HG02943 (cell line): ENCODE measurements around the gene FBXL16.
A peak's percentile ranks its signal among the peaks of the same experiment; 100 is the strongest.
"Not testable (repeated sequence)": the region's sequence is repeated elsewhere in the genome, so short reads cannot be mapped to it uniquely, and the experiment has no call there.

Source experiments
- ATAC-seq: cut with Tn5 transposase; IDR thresholded peaks from one replicate; pipeline ENCODE4 v1.9.1; 2021; ENCODE audit warnings: mild to moderate bottlenecking, low read depth, moderate library complexity; ENCODE audit not compliant: unreplicated experiment

The FBXL16 gene

DNA sequence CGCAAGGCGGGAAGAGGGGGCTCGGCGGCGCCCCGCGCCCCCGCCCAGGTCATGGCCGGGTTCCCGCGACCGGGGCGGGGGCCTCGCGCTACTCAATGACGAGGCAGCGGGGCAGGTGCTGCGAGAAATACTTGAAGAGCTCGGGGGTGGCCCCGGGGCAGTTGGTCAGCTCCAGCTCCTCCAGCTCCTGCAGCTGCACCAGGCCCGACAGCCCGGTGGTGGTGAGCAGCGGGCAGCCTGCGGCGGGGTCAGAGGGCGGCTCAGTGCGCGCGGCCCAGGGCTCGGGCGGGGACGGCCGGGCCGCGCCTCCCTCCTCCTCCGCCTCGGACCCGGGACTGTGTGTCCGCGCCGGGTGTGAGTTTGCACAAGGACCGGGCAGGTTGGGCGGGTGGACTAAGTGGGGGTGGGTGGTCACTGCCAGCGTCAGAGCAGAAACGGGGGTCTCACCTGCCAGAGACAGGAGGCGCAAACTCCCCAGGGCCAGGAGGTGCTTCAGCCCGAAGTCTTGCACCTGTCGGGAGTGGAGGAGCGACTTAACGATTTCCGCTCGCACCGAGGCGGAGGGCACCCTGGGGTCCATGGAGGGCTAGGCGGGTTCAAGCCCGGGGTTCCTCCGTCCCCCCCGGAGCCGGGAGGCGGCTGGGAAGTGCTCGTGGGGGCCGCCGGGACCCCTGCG, 11.3 kb downstream of the FBXL16 start:
- ATAC-seq, result no peak

DNA sequence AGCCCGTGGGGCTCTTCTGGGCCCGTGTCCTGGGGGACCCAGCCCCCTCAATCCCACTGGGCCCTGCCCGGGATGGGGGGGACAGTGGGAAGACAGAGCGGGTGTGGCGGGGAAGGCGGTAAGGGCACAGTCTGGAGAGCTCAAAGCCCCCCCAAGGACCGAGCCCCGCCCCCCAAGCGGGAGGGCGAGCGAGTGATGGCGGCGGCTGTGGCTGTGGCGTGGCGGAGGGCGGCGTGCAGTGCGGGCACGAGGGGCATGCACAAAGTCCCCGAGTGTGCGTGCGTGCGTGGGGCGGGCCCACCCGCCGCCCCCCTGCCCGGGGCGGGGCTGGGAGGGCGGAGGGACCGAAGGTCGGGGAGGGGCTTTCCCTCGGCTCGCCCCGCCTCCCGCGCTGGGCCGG, 11.8 kb downstream of the FBXL16 start:
- ATAC-seq, result no peak

DNA sequence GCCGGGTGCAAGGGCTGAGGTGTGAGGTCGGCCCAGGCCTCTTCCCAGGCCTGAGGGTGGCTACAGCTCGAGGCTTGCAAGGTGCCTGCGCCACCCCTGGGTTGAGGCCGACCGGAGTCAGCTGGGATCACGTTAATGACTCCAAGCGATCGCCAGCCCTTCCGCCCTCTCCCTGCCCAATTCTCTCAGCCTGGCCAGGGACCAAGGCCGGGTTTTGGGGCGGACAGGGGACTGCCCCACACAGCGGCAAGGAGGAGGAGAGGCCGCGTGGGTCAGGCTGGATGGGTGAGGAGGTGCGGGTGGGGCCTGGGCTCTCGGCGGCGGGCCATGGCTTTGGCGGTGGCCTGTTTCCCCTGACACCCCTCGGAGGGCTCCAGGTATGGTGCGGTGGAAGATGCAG, 12.2 kb downstream of the FBXL16 start:
- ATAC-seq, result no peak

DNA sequence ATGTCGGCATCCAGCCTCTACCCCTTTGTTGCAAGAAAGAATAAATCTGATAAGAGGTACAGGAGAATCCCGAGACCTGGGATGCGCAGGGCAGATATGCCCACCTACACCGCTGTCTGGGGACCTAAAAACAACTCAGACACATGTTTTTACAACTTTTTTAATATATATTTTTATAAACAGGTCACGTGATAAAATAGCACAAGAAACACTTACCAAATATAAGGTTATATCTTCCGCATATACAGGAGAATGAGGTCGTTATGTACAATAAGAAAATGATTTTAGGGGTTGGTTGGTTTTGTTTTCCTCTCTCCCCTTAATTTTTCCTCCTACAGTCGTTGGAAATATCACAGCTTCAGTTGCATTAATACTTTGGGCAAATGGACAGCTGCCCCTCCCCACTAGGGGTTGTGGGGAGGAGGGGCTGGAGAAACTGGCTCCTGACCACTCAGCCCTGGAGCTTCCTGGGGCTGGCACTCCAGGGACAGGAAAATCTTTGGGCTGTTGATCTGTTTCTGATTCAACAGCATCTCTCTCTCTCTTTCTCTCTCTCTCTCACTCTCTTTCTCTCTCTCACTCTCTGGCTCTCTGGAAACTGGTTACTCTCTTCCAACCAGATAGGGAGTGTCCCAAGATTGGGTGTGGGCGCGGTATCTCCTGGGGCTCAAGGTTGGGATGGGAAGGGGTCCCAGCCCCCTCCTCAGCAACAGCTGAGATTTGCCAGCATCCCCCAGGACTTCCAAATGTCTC, 13.1 kb downstream of the FBXL16 start:
- no peak for ATAC-seq

DNA sequence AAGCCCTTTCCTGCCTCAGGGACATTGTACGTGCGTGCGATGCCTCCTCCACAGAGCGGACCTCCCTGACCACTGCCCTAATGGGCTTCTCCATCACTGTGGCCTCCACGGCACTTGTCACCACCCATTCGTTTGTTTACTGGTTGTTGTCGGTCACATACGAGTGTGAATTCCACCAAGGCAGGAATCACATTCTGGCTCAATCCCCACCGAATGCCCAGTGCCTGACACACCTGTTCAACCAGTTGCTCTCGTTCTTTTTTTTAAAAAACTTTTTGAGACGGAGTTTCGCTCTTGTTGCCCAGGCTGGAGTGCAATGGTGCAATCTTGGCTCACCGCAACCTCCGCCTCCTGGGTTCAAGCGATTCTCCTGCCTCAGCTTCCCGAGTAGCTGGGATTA, 14.4 kb downstream of the FBXL16 start:
- ATAC-seq, result not testable (repeated sequence)

DNA sequence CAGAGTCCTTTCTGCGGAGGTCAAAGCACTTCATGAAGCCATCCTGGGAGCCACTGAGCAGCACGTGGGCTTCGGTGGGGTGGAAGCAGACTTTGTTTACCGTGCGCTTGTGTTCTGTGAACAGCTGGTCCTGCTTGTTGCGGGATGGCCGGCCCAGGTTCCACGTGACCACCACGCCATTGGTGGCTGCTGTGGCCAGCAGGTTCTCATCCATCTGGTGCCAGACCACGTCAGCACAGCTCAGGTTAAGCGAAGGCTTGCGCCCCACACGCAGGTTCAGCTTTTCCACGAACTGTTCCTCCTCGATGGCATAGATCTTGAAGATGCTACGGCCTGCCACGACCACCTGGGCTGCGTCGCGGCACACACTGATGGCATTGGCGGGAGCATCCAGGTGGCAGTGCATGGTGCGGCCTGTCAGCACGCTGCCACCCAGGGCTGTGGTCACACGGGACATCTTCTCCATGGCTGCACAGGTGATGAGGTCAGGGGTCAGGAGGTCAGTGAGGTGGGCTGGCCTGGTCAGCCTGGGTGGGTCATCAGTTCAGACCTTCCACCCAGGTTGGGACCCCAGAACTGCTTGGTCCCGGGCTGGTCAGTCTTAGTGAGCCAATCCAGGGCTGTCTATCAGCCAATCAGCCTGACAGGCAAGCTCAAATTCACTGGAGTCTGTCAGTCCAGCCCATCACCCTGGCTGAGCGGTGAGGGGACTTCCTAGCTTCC, 16.3 kb downstream of the FBXL16 start:
- ATAC-seq, result no peak

DNA sequence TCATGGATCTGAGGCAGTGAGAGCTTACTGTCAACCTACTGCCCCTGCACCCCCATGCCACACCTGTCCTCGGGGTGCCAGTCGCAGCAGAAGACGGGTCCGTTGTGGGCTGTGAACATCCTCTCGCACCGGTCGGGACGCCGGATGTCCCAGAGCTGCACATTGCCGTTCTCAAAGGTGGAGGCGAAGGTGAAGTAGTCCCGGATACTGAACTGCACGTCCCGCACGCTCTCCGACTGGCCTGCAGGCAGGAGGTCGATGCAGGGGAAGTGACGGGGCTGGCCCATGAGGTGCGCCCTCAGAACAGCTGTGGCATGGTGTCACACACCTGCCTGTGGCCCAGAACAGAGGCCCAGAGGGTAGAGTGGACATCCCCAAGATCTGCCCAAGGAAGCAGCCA, 18.1 kb downstream of the FBXL16 start:
- no peak for ATAC-seq

DNA sequence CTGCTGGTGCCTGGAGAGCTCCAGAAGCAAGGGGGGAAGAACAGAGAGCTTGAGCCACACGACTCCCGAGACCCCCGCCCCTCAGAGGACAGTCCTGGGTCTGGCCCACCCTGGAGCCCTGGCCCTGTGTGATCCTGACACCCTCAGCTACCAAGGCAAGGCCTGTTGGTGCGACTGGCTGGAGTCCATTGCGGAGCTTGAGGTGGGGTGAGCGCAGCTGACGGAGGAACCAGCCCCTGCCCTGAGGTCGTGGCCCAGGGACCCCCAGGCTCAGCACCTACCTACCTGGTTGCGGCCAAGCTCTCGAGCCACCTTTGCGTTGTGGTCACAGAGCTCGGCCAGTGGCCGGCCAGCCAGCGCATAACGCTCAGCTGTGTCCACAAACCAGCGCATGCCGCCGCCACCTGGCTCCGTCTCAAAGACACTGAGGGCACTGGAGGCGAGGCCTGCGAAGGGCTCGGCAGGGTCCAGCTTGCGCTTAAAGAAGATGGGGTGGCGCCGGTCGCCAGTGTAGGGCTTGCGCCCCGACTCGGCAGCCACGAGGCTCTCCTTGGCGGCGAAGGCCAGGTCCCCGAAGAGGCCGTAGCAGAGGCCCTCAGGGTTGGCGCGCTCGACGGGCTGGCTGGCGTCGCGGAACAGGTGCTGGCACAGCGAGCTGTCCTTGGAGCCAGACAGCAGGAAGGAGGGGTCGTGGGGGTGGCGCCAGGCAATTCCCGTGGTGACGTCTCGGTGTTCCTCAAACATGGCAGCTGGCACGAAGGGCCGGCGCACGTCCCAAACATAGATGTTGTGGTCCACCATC, 18.9 kb downstream of the FBXL16 start:
- no peak for ATAC-seq

DNA sequence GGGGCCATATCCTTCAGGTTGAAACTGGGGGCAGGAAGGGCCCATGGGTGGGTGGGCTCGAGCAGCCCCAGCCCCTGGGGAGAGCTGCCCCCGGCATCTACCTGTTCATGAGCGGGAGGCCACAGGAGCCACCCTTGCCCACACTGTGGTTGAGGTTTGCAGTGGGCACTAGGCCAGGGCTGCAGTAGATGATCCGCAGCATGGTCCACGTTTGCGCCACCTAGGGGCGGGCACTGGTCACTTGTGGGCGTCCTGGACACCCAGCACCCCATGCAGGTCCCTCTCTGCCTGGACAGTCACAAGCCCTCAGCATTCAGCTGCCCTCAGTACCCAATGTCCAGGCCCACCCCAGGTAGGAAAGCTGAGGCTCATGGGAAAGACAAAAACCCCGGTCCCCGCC, 19.6 kb downstream of the FBXL16 start:
- no peak for ATAC-seq

DNA sequence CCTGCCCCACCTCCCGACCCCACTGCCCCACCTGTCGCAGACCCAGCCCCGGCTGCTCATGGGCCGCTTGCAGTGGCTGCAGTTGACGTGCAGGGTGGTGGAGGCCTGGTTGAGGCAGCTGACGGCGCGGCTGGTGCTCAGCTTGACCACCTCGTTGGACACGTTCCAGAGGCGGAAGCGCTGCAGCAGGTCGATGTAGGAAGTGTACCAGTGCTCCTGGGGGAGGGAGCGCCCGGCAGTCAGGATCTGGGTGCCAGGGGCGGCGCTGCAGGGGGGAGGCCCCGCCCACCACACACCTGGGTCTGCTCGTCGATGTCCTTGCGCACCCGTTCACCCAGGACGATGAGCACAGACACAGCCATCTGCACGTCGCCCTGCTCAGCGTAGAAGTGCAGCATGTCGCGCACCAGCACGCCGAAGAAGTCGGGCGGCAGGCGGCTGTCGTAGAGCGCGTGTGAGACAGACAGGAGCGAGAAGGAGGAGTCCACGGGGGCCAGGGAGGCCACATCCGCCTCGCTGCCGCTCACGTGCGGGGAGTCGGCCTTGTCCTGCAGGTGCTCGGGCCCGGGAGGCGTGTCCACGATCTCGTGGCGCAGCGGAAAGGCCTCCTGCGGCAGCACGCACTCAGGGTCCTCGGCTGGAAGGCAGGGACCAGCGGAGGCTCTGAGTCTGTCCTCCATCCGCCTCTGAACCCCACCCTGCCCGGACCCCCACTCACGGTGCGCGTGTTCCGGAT, 20.5 kb downstream of the FBXL16 start:
- ATAC-seq, result no peak

DNA sequence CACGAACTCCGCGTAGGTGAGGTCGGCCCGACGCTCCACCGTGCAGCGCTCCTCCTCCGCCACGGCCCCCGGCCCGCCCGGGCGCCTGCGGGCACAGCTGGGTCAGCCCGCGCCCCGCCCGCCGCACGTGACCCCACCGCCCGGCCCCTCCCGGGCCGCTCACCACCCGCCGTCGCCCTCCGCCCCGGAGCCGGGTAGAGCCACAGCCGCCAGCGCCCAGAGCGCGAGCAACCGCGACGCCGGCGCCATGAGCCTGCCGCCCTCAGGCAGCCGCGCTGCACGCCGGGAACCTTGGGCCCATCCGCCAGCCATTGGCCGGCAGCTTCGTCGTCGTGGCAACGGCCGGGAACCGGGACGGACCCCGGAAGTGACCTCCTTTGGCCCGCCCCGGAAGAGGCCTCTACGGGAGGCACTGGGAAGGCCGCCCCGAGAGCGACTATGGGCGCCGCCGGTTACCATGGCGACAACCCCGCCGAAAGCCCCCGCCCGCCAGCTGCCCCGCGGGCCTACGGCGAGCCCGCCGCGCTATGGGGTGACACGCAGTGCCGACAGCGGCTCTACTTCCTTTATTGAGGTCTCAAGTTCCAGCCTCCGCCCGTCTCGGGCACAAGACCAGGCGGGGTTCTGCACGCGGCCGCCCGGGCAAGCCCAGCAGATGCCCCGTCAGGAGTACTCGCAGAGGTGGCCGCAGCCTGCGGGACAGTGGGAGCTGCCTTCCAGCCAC, 21.4 kb downstream of the FBXL16 start, which contains the start of gene JMJD8:
Gene JMJD8 (minus strand): TSS at position 264 of the 724 bp plus-strand sequence. CDS start 15 bp downstream, at position 249.
- ATAC-seq, result peak; percentile 62

DNA sequence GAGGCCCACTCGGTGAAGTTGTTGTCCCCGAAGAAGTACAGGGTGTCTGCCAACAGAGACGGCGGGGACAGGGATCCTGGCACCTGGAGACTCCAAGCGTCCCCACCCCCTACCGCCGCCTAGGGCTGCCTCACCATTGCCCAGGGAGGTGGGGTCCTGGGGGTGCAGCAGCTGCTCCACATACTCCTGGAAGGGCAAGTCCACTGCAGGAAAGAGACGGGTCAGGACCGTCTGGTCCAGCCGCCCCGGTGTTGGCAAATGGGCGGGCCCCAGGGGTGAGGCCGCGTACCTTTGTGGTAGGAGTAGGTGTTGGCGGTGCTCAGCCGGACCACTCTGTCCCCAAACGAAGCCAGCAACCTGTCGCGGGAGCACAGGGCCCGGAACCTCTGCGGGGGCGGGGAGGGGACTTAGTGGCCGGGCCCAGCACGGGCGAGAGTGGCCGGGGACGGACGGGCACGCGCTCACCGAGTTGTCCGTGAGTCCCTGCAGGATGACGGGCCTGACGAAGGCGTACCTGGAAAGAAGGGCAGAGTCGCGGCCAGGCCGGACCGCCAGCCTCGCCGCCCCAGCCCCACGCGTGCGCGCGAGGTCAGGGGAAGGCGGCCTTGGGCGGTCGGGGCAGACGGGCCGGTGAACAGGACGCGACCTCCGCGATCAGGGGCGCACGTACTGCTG, 22.1 kb downstream of the FBXL16 start:
- ATAC-seq, result no peak

DNA sequence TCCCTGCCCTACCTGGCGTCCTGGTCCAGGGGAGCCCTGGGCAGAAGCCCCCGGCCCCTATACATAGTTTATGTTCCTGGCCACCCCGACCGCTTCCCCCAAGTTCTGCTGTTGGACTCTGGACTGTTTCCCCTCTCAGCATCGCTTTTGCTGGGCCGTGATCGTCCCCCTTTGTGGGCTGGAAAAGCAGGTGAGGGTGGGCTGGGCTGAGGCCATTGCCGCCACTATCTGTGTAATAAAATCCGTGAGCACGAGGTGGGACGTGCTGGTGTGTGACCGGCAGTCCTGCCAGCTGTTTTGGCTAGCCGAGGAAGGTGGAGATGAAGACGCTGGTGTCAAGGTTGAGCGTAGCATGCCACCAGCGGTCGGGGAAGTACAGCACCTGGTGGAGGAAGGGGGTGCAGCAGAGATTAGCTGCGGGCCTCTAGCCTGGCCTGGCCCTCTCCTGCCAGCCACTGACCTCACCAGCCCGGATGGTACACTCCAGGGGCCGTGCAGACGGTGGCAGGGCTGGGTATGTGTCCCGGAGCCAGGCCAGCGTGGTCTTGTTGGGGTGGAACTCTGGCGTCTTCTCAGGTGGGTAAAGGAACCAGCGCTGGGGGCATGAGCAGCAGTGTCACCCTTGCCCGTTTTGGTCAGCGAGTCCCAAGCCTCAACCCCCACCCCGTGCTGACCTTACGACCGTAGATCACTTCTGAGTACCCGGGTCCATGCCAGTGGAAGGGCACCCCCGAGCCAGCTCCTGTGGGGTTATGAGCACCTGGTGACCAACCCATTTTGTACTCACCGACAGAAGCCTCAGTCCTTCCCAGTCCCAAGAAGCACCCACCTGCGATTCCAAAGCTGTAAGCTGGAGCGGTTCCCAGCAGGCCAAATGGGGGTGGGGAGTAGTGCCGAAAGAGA, 22.9 kb downstream of the FBXL16 start:
- ATAC-seq, result no peak

DNA sequence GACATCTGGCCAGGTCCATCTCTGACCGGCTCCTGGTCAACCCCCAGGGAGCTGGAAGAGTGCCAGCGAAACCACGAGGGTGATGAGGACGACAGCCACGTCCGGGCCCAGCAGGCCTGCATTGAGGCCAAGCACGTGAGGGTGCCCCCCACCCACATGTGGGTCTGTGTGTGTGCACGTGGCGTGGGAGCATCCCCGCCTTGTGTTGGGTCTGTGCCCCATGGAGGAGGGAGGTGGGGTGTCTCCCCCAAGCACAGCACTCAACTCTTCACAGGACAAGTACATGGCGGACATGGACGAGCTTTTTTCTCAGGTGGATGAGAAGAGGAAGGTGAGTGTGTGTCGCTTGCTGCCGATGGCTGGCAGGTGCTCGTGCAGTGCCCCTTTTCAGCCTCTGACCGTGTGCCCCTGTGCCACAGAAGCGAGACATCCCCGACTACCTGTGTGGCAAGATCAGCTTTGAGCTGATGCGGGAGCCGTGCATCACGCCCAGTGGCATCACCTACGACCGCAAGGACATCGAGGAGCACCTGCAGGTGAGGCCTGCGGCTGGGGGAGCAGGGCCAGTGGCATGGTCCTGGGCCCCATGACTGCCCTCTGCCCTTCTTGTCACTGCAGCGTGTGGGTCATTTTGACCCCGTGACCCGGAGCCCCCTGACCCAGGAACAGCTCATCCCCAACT, 23.7 kb downstream of the FBXL16 start:
- no peak for ATAC-seq

DNA sequence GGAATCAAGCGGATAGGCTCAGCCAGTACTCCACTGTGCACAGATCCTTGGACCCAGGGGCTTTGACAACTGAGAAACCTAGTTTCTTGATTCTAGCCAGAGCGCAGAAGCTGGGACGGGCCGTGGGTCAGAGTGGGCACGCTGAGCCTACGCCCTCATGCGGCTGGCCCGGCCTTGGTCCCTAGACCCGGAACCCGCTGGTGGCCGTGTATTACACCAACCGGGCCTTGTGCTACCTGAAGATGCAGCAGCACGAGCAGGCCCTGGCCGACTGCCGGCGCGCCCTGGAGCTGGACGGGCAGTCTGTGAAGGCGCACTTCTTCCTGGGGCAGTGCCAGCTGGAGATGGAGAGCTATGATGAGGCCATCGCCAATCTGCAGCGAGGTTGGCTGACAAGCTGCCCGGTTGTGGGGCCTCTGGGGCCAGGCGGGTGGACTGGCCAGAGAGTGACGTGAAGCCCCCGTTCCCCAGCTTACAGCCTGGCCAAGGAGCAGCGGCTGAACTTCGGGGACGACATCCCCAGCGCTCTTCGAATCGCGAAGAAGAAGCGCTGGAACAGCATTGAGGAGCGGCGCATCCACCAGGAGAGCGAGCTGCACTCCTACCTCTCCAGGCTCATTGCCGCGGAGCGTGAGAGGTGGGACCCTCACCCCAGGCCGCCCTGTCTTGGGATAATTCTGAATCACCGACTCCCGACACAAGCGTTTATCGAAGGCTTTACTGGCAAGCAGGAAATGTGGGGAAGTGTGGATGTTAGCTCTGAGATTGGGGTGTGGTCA, 24.4 kb downstream of the FBXL16 start:
- ATAC-seq, result no peak

DNA sequence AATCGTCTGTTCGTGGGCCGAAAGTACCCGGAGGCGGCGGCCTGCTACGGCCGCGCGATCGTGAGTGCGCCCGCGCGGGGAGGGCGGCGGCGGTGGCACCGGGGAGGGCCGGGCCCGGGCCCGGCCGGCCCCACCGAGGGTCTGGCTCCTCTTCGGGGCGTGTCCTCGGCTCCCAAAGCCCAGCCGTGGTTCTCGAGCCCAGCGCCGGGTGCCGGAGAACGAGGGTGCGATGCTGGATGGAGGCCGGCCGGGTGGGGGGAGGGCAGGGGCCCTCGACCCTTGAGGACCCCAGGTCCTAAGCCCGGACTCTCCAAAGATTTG, 25.0 kb downstream of the FBXL16 start:
- no peak for ATAC-seq
